Kidney (tissue), 14 donors: ENCODE data around the gene SERTAD4. TPM values are rescaled to one million over a fixed set of nuclear protein-coding genes. Genes with fewer than 3 reads are reported as not detected.
A peak's percentile ranks its signal among the peaks of the same experiment; 100 is the strongest.

Experiments
- DNase-seq, 5 donors: peaks; one replicate each; pipeline ENCODE4 v3.0.0-alpha.2; 2013 to 2020
- FAIRE-seq: peaks from 2 replicates; lab custom pipeline; 2012; peaks lifted over from hg19 to GRCh38; lab: Jason Lieb, UNC
- H3K27ac ChIP-seq, 2 donors: one replicate each; pipeline ENCODE4 v1.7.0; 2013; ENCODE audit warnings: low read depth in 2 of 2, low read length in 2 of 2, inconsistent platforms in 1 of 2
- H3K27me3 ChIP-seq: one replicate; pipeline ENCODE4 v1.7.1; 2013; ENCODE audit warnings: low read length, inconsistent platforms; ENCODE audit not compliant: control insufficient read depth, insufficient read depth
- H3K36me3 ChIP-seq, 3 donors: one replicate each; pipeline versions ENCODE4 v1.7.0 to v1.7.1; 2013; ENCODE audit warnings: low read length in 3 of 3, control low read depth in 1 of 3, inconsistent platforms in 1 of 3; ENCODE audit not compliant: insufficient read depth in 3 of 3, control insufficient read depth in 2 of 3
- H3K4me1 ChIP-seq, 3 donors: one replicate each; pipeline versions ENCODE4 v1.7.0 to v1.7.1; 2013; ENCODE audit warnings: low read length in 3 of 3, inconsistent platforms in 1 of 3, low read depth in 1 of 3; ENCODE audit not compliant: control insufficient read depth in 2 of 3, insufficient read depth in 2 of 3
- H3K4me3 ChIP-seq, 3 donors: one replicate each; pipeline versions ENCODE4 v1.7.0 to v1.8.1; 2013; ENCODE audit warnings: low read length in 3 of 3, control low read depth in 1 of 3, inconsistent platforms in 1 of 3
- H3K9ac ChIP-seq, 3 donors: one replicate each; pipeline versions ENCODE4 v1.7.0 to v1.7.1; 2013; ENCODE audit warnings: low read length in 3 of 3, control low read depth in 1 of 3, inconsistent platforms in 1 of 3
- H3K9me3 ChIP-seq, 3 donors: one replicate each; pipeline versions ENCODE4 v1.7.0 to v1.7.1; 2013; ENCODE audit warnings: low read length in 3 of 3, control low read depth in 1 of 3, inconsistent platforms in 1 of 3; ENCODE audit not compliant: control insufficient read depth in 2 of 3, insufficient read depth in 1 of 3
- CTCF ChIP-seq: IDR thresholded peaks from 3 replicates; pipeline ENCODE4 v1.5.1; 2012; ENCODE audit warnings: mild to moderate bottlenecking, moderate library complexity, borderline replicate concordance; ENCODE audit not compliant: insufficient read depth; ENCODE audit errors: extremely low read depth
- intact Hi-C: fragments of 100-400 bp; cut with DNase I; formaldehyde crosslinking; loops from one replicate; pipeline ENCODE4 v1.11.1; 2022
- polyA plus RNA-seq: library from polyadenylated mRNA; stranded (reverse); fragments of 350-450 nt; fragmentation: Illumina TruSeq; extraction: RNeasy Lipid Tissue Mini Kit (QIAGEN cat#74804); gene quantifications from one replicate; pipeline ENCODE4 v1.2.3, GENCODE V29; 2014; ENCODE audit warnings: low read depth, low replicate concordance; ENCODE audit not compliant: insufficient read depth
- total RNA-seq: library from RNA; stranded (reverse); fragmentation: NEBNext Ultra II Directional; extraction: Animal tissue kit (Norgen Biotek cat#: 25700); gene quantifications from one replicate; pipeline ENCODE4 v1.2.1, GENCODE V29; 2021
- donor health status: control.
- donor health status: control.
- donor health status: control.
- donor health status: control.
- donor health status: control.
- donor health status: DM: yes; HTN: yes; CAD: no.
- donor health status: Normal renal cell carcinoma (clear cell type).

The SERTAD4 gene
- total and polyA plus RNA-seq, 2 donors from 2014 or later: 0.92 to 9.2 TPM

GRCh38 chr1:210248341-210248740 is 15.7 kb downstream of the SERTAD4 start:
- intact Hi-C loops: no loop called here
- FAIRE-seq (no peak), DNase-seq (no peak)
- H3K9me3 ChIP-seq: no peaks in the 10 kb centered on the region
- no peaks in the 10 kb centered on the region for H3K27me3 ChIP-seq
- TF ChIP-seq CTCF: no peak
- H3K4me1 ChIP-seq: peaks cover 0 to 5% (median 0%) of the 10 kb centered on the region in 3 donors
- no peak overlapping the region for H3K9ac ChIP-seq
- H3K4me3 ChIP-seq: no peak overlapping the region
- H3K27ac ChIP-seq: no peak overlapping the region
- H3K36me3 ChIP-seq: no peaks in the 10 kb centered on the region

GRCh38 chr1:210250665-210250997 is 18.0 kb downstream of the SERTAD4 start:
- peak overlapping the region in 1 of 3 donors; percentile 17 for H3K4me3 ChIP-seq
- no peak overlapping the region for H3K27ac ChIP-seq
- no peak for TF ChIP-seq CTCF
- intact Hi-C loops: no loop called here
- no peaks in the 10 kb centered on the region for H3K36me3 ChIP-seq
- no peaks in the 10 kb centered on the region for H3K9me3 ChIP-seq
- no peak for FAIRE-seq
- H3K9ac ChIP-seq: no peak overlapping the region
- DNase-seq: peak in 4 of 5 donors; percentile 67 to 82 (median 74)
- H3K27me3 ChIP-seq: no peaks in the 10 kb centered on the region
- peaks cover 0 to 5% (median 3%) of the 10 kb centered on the region in 3 donors for H3K4me1 ChIP-seq

GRCh38 chr1:210250998-210251679 is 18.5 kb downstream of the SERTAD4 start:
- FAIRE-seq: no peak
- Histone ChIP-seq H3K9me3 (no peaks in the 10 kb centered on the region), H3K27me3 (no peaks in the 10 kb centered on the region), H3K4me1 (peaks cover 0 to 5% (median 3%) of the 10 kb centered on the region in 3 donors), H3K36me3 (no peaks in the 10 kb centered on the region), H3K9ac (no peak overlapping the region), H3K4me3 (peak overlapping the region in 1 of 3 donors; percentile 44), H3K27ac (no peak overlapping the region)
- TF ChIP-seq CTCF: no peak
- peak; percentile 80 to 92 (median 87) for DNase-seq
- intact Hi-C loops: no loop called here
